Measurements from ENCODE around the gene RSBN1.

DNA sequence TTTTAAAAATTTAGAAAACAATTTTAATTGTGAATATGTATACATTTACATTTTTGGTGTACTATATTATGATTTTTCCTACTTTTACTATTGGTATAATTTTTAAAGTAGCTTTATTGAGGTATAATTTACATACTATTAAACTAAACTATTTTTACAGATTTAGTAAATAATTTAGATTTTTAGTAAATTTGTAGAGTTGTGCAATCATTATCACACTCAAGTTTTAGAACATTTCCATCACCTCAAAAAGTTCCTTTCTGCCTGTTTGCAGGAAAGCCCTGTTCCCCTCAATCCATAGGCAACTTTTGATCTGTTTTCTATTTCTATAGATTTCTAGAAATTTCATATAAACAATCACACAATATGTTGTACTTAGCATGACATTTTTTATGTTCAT is 61.2 kb downstream of the RSBN1 start:
- TF ChIP-seq POLR2A (IDR thresholded peaks at IDR 0.05; ENCODE audit: low read length): no peak
- TF ChIP-seq GATA1 (IDR thresholded peaks at IDR 0.05; ENCODE audit: low read depth, low read length): no peak
